Activated CD4-positive, alpha-beta T cell treated with anti-CD3 and anti-CD28 coated beads for 4 hours (primary cell): Measurements from ENCODE around the gene ELMO3.

ENCODE experiments used
- DNase-seq, 2 donors: peaks; one replicate each; pipeline ENCODE4 v3.0.0-alpha.2; 2020

The ELMO3 gene

GRCh38 chr16:67226804-67227566 lies 28.1 kb downstream of the ELMO3 start, which contains the start of gene TMEM208:
Gene TMEM208 (plus strand): TSS chr16:67227130. CDS start chr16:67227219, 89 bp downstream.
- DNase-seq = peak; percentile 96 to 99

- no peak for DNase-seq
Observed at GRCh38 chr16:67227567-67227921, 28.6 kb downstream of the ELMO3 start.

GRCh38 chr16:67228034-67228785 lies 29.3 kb downstream of the ELMO3 start:
- DNase-seq = no peak

- no peak for DNase-seq
Observed at GRCh38 chr16:67228905-67229304, 30.0 kb downstream of the ELMO3 start.

GRCh38 chr16:67229906-67230808 lies 31.2 kb downstream of the ELMO3 start:
- no peak for DNase-seq

GRCh38 chr16:67230809-67231660 lies 32.1 kb downstream of the ELMO3 start:
- no peak for DNase-seq

- no peak for DNase-seq
Observed at GRCh38 chr16:67233596-67233995, 34.7 kb downstream of the ELMO3 start.

- no peak for DNase-seq
Observed at GRCh38 chr16:67234180-67234597, 35.3 kb downstream of the ELMO3 start.

GRCh38 chr16:67235816-67236562 lies 37.1 kb downstream of the ELMO3 start:
- DNase-seq = peak; percentile 48 to 59

- DNase-seq = peak; percentile 60 to 71
Observed at GRCh38 chr16:67236563-67237395, 37.8 kb downstream of the ELMO3 start.

- DNase-seq = no peak
Observed at GRCh38 chr16:67237396-67238277, 38.7 kb downstream of the ELMO3 start.

- no peak for DNase-seq
Observed at GRCh38 chr16:67238278-67238575, 39.3 kb downstream of the ELMO3 start.

- no peak for DNase-seq
Observed at GRCh38 chr16:67238806-67239470, 40.0 kb downstream of the ELMO3 start.

- DNase-seq = no peak
Observed at GRCh38 chr16:67240506-67240905, 41.6 kb downstream of the ELMO3 start.

GRCh38 chr16:67241008-67241900 lies 42.3 kb downstream of the ELMO3 start:
- DNase-seq = no peak

GRCh38 chr16:67242138-67242730 lies 43.3 kb downstream of the ELMO3 start:
- no peak for DNase-seq

GRCh38 chr16:67243481-67243880 lies 44.5 kb downstream of the ELMO3 start:
- no peak for DNase-seq
